GM18909 (cell line): ENCODE data around the gene FBP2.

Experiments used
- ATAC-seq: cut with Tn5 transposase; IDR thresholded peaks from one replicate; pipeline ENCODE4 v1.9.1; 2021; ENCODE audit warnings: mild to moderate bottlenecking; ENCODE audit not compliant: unreplicated experiment, poor library complexity

Gene FBP2

DNA sequence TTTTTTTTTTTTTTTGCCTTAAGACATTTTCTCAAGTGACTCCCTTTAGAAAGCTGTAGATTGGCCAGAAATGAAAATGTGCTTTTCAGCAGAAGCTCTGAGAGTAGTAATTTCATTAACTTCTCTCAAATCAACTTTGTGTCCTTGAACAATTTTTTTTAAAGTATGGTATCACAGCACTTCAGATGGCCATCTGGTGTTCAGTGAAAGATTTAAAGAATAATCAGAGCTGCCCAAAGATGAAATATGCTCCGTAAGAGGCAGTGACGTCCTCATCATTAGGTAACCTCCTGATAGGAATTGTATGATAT, 81.7 kb downstream of the FBP2 start:
- ATAC-seq, result no peak

- ATAC-seq, result no peak
These were observed 82.3 kb downstream of the FBP2 start for GRCh38 chr9:94511134-94511954.
